GM12878 (cell line): ENCODE results near the gene CPVL.

ENCODE experiments used
- EZH2 ChIP-seq: IDR thresholded peaks from 2 replicates; pipeline ENCODE4 v1.6.1; 2012; ENCODE audit warnings: low read depth, mild to moderate bottlenecking, control low read depth, inconsistent platforms, low read length, borderline replicate concordance; ENCODE audit not compliant: control insufficient read depth
- NR2F1 ChIP-seq: fragments of 450-650 bp; conservative IDR thresholded peaks from 2 replicates; pipeline ENCODE4 v1.6.1; 2017; ENCODE audit warnings: mild to moderate bottlenecking
- TARDBP ChIP-seq: IDR thresholded peaks from 2 replicates; pipeline ENCODE4 v1.6.1; 2016; ENCODE audit warnings: borderline replicate concordance
- TF ChIP-seq, protein P1 (sequence below), 3 experiments: IDR thresholded peaks in 2 of 3; conservative IDR thresholded peaks in 1 of 3; 2 replicates each; pipeline ENCODE4 v1.5.1; 2011; ENCODE audit warnings: low read depth in 3 of 3, low read length in 3 of 3, mild to moderate bottlenecking in 3 of 3, control low read depth in 2 of 3, moderate library complexity in 2 of 3, inconsistent platforms in 1 of 3, mixed read lengths in 1 of 3; ENCODE audit not compliant: control insufficient read depth in 2 of 3, insufficient read depth in 1 of 3; ENCODE audit errors: extremely low read depth in 1 of 3

DNA sequence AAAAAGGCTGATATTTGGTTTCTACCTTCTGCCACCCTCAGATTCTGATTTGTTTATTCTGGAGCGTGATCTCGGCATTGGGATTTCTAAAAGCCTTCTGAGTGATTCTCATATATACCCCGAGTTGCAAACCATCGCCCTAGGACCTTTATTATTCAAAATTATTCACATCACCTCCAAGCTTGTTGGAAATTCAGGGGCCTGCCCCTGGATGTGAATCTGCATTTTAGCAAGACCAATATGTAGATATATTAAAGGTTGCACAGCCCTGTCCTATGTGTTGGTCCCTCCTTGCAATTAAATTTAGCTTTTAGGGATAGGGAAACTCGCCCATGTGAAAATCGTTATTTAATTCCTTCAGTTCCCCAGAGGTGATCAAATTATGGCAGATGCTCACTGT is 39.3 kb upstream of the CPVL start:
- no peak for TF ChIP-seq TARDBP
- TF ChIP-seq, protein P1, sequence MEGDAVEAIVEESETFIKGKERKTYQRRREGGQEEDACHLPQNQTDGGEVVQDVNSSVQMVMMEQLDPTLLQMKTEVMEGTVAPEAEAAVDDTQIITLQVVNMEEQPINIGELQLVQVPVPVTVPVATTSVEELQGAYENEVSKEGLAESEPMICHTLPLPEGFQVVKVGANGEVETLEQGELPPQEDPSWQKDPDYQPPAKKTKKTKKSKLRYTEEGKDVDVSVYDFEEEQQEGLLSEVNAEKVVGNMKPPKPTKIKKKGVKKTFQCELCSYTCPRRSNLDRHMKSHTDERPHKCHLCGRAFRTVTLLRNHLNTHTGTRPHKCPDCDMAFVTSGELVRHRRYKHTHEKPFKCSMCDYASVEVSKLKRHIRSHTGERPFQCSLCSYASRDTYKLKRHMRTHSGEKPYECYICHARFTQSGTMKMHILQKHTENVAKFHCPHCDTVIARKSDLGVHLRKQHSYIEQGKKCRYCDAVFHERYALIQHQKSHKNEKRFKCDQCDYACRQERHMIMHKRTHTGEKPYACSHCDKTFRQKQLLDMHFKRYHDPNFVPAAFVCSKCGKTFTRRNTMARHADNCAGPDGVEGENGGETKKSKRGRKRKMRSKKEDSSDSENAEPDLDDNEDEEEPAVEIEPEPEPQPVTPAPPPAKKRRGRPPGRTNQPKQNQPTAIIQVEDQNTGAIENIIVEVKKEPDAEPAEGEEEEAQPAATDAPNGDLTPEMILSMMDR (IDR thresholded peaks at IDR 0.05 in 2 of 3, conservative IDR thresholded peaks at IDR 0.05 in 1 of 3; ENCODE audit: control insufficient read depth in 2 of 3, extremely low read depth in 1 of 3, insufficient read depth in 1 of 3, low read depth in 3 of 3, low read length in 3 of 3), result no peak
- no peak for TF ChIP-seq NR2F1
- TF ChIP-seq EZH2, result no peak
